Measurements from ENCODE around the gene CHST11.

- no peak for TF ChIP-seq CTCF (IDR thresholded peaks at IDR 0.05)
- TF ChIP-seq POLR2AphosphoS5 (IDR thresholded peaks at IDR 0.05), result no peak
Measured at GRCh38 chr12:104478396-104479122, 21.8 kb downstream of the CHST11 start.

Data from breast epithelium (tissue), 3 donors.